ENCODE data around the gene TGFB2. TPM values are rescaled to one million over a fixed set of nuclear protein-coding genes. Genes with fewer than 3 reads are reported as not detected.

TGFB2 gene
- polyA plus RNA-seq, 1 experiment: 14.8 TPM

DNA sequence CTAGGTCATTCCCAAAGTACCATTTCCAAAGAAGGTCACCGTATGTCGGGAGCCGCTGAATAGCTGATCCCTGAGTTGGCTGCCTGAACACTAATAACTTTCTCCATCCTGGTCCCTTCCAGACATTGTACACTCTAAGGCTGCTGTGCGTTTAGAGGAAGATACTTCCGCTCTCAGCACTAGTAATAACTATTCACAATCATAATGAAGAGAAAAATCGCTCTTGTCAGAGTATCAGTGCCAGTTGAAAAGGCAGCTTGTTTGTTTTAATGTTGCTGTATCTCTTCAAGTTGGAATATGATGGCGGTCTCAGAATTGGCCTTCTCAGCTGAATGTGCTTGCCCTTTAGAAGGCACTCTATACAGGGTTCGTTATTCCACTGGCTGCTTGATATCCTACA is 43.5 kb downstream of the TGFB2 start:
- CTCF ChIA-PET: interaction anchor here (0.5 to 1.6 kb wide), 2 partner anchors 59 to 409 kb away, joined by 4 to 6 read pairs; no protein-coding TSS in a partner anchor
- Histone ChIP-seq H3K27me3 (ENCODE audit: control insufficient read depth, insufficient read depth, low read length) (no peaks in the 10 kb centered on the region), H3K27ac (ENCODE audit: low read depth, low read length) (no peak overlapping the region), H3K9me3 (ENCODE audit: control insufficient read depth, insufficient read depth, low read length) (no peaks in the 10 kb centered on the region), H3K4me3 (ENCODE audit: low read depth, low read length) (no peak overlapping the region)
- no peak for TF ChIP-seq CTCF (IDR thresholded peaks at IDR 0.05; ENCODE audit: low read depth, low read length)
- POLR2A ChIA-PET: no interaction called here
- DNase-seq (ENCODE audit: low read depth, low spot score): no peak

GRCh38 chr1:218390618-218391017 is 45.5 kb downstream of the TGFB2 start:
- Histone ChIP-seq H3K27ac (ENCODE audit: low read depth, low read length) (no peak overlapping the region), H3K9me3 (ENCODE audit: control insufficient read depth, insufficient read depth, low read length) (no peaks in the 10 kb centered on the region; the same call in 1 of the 2 replicates), H3K4me3 (ENCODE audit: low read depth, low read length) (no peak overlapping the region), H3K27me3 (ENCODE audit: control insufficient read depth, insufficient read depth, low read length) (no peaks in the 10 kb centered on the region)
- POLR2A ChIA-PET: no interaction called here
- DNase-seq (ENCODE audit: low read depth, low spot score): no peak
- CTCF ChIA-PET: interaction anchor here (1.0 to 1.3 kb wide), 2 partner anchors 60 to 311 kb away, joined by 5 read pairs; no protein-coding TSS in a partner anchor
- no peak for TF ChIP-seq CTCF (IDR thresholded peaks at IDR 0.05; ENCODE audit: low read depth, low read length)

DNA sequence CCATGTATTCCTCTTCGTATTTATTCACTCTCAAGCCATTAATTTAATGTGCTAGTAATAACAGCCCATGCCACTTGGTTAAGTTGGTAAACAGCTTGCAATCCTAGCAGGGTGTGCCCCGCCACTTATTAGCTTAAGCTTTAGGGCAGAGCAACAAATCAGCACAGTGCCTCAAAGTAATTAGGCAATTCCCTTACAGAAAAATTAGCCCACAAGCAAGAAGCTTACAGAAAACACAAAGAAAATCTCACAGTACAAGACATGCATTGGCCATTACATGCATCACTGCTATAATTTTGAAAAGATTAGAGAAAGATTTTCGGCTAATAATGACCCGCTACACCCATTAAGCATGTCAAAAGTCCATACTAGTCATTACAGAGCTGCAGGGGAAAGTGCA is 47.6 kb downstream of the TGFB2 start:
- ChIA-PET POLR2A (no interaction called here), CTCF (no interaction called here)
- Histone ChIP-seq H3K27ac (ENCODE audit: low read depth, low read length) (no peak overlapping the region), H3K4me3 (ENCODE audit: low read depth, low read length) (no peak overlapping the region), H3K9me3 (ENCODE audit: control insufficient read depth, insufficient read depth, low read length) (no peaks in the 10 kb centered on the region; the same call in 1 of the 2 replicates), H3K27me3 (ENCODE audit: control insufficient read depth, insufficient read depth, low read length) (no peaks in the 10 kb centered on the region)
- no peak for DNase-seq (ENCODE audit: low read depth, low spot score)
- no peak for TF ChIP-seq CTCF (IDR thresholded peaks at IDR 0.05; ENCODE audit: low read depth, low read length)

DNA sequence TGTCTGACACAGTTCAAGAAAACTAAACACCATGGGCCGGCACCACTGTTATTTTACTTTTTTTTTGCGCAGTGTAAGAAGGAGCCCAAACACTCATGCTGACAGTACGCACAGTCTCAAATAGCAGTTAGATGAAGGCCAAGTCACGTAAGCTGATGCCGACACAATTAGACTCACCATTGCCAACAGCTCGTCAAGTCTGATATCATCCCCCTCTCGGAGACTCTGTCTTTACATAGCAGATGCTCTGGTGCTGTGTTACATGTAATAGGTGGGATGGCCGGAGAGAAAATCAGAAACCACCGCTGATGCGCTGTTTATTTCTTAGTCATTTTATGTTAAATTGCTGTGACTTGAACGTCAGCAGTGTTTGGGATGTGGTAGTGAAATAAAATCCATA is 49.3 kb downstream of the TGFB2 start:
- TF ChIP-seq CTCF (IDR thresholded peaks at IDR 0.05; ENCODE audit: low read depth, low read length): no peak
- ChIA-PET CTCF (no interaction called here), POLR2A (no interaction called here)
- Histone ChIP-seq H3K27ac (ENCODE audit: low read depth, low read length) (no peak overlapping the region), H3K9me3 (ENCODE audit: control insufficient read depth, insufficient read depth, low read length) (no peaks in the 10 kb centered on the region; the same call in 1 of the 2 replicates), H3K27me3 (ENCODE audit: control insufficient read depth, insufficient read depth, low read length) (no peaks in the 10 kb centered on the region), H3K4me3 (ENCODE audit: low read depth, low read length) (no peak overlapping the region)
- DNase-seq (ENCODE audit: low read depth, low spot score): no peak

- DNase-seq (ENCODE audit: low read depth, low spot score): no peak
- TF ChIP-seq CTCF (IDR thresholded peaks at IDR 0.05; ENCODE audit: low read depth, low read length): no peak
- CTCF ChIA-PET: no interaction called here
- POLR2A ChIA-PET: no interaction called here
- Histone ChIP-seq H3K27ac (ENCODE audit: low read depth, low read length) (no peak overlapping the region), H3K27me3 (ENCODE audit: control insufficient read depth, insufficient read depth, low read length) (no peaks in the 10 kb centered on the region), H3K4me3 (ENCODE audit: low read depth, low read length) (no peak overlapping the region), H3K9me3 (ENCODE audit: control insufficient read depth, insufficient read depth, low read length) (no peaks in the 10 kb centered on the region; the same call in 1 of the 2 replicates)
These were observed 49.9 kb downstream of the TGFB2 start for GRCh38 chr1:218394989-218395388.

All from AG04450 (cell line).